ENCODE results near the gene SCYGR7.
A peak's percentile ranks its signal among the peaks of the same experiment; 100 is the strongest.

Gene SCYGR7

GRCh38 chr2:227728035-227728434 lies at the start of gene SCYGR7:
TSS of gene SCYGR7 (plus strand) at chr2:227728335. CDS start at chr2:227728335, 0 bp downstream.
- no peak within 1 kb of the TSS for H3K4me3 ChIP-seq (ENCODE audit: low read depth, low read length)
- no peaks in the 10 kb centered on the region for H3K27me3 ChIP-seq (ENCODE audit: control insufficient read depth, insufficient read depth, low read length)
- no peaks in the 10 kb centered on the region for H3K9me3 ChIP-seq (ENCODE audit: control insufficient read depth, insufficient read depth, low read length)
- no peak within 1 kb of the TSS for H3K9ac ChIP-seq (ENCODE audit: low read depth, low read length)
- H3K27ac ChIP-seq (ENCODE audit: low read depth, low read length): no peak within 1 kb of the TSS
- no peaks in the 10 kb centered on the region for H3K4me1 ChIP-seq (ENCODE audit: control insufficient read depth, insufficient read depth, low read length)
- H3K36me3 ChIP-seq (ENCODE audit: control insufficient read depth, insufficient read depth, low read length): no peaks in the 10 kb centered on the region

GRCh38 chr2:227684258-227684657 lies 43.9 kb upstream of the SCYGR7 start:
- Histone ChIP-seq H3K36me3 (ENCODE audit: control insufficient read depth, insufficient read depth, low read length) (no peaks in the 10 kb centered on the region), H3K27me3 (ENCODE audit: control insufficient read depth, insufficient read depth, low read length) (no peaks in the 10 kb centered on the region), H3K4me1 (ENCODE audit: control insufficient read depth, insufficient read depth, low read length) (no peaks in the 10 kb centered on the region), H3K27ac (ENCODE audit: low read depth, low read length) (no peak overlapping the region), H3K9me3 (ENCODE audit: control insufficient read depth, insufficient read depth, low read length) (no peaks in the 10 kb centered on the region), H3K4me3 (ENCODE audit: low read depth, low read length) (no peak overlapping the region), H3K9ac (ENCODE audit: low read depth, low read length) (no peak overlapping the region)

- Histone ChIP-seq H3K9me3 (ENCODE audit: control insufficient read depth, insufficient read depth, low read length) (no peaks in the 10 kb centered on the region), H3K9ac (ENCODE audit: low read depth, low read length) (no peak overlapping the region), H3K4me3 (ENCODE audit: low read depth, low read length) (no peak overlapping the region), H3K4me1 (ENCODE audit: control insufficient read depth, insufficient read depth, low read length) (no peaks in the 10 kb centered on the region), H3K36me3 (ENCODE audit: control insufficient read depth, insufficient read depth, low read length) (no peaks in the 10 kb centered on the region), H3K27me3 (ENCODE audit: control insufficient read depth, insufficient read depth, low read length) (no peaks in the 10 kb centered on the region), H3K27ac (ENCODE audit: low read depth, low read length) (no peak overlapping the region)
These were observed 40.9 kb upstream of the SCYGR7 start for GRCh38 chr2:227687189-227687588.

GRCh38 chr2:227696990-227697679 lies 31.0 kb upstream of the SCYGR7 start:
- Histone ChIP-seq H3K9ac (ENCODE audit: low read depth, low read length) (no peak overlapping the region), H3K27ac (ENCODE audit: low read depth, low read length) (no peak overlapping the region), H3K27me3 (ENCODE audit: control insufficient read depth, insufficient read depth, low read length) (no peaks in the 10 kb centered on the region), H3K9me3 (ENCODE audit: control insufficient read depth, insufficient read depth, low read length) (no peaks in the 10 kb centered on the region), H3K36me3 (ENCODE audit: control insufficient read depth, insufficient read depth, low read length) (no peaks in the 10 kb centered on the region), H3K4me3 (ENCODE audit: low read depth, low read length) (no peak overlapping the region), H3K4me1 (ENCODE audit: control insufficient read depth, insufficient read depth, low read length) (no peaks in the 10 kb centered on the region)

DNA sequence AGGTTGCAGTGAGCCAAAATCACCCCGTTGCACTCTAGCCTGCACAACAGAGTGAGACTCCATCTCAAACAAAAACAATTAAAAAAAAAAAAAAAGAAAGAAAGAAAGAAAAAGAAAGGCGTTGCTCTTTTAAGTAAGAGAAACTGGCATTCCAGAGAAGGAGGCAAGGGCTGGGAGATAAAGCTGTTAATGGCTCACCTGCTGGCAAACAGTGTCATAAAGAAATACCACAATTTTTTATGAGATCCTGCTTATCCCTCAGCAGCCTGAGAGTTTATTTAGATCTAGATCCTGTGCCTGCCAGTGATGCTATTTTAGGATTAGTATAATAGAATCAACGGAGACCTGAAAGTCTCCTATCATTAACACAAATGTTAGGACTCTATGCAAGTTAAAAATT lies 26.6 kb upstream of the SCYGR7 start:
- H3K36me3 ChIP-seq (ENCODE audit: control insufficient read depth, insufficient read depth, low read length): no peaks in the 10 kb centered on the region
- peaks cover 8% of the 10 kb centered on the region; the same call in 1 of the 2 replicates for H3K4me1 ChIP-seq (ENCODE audit: control insufficient read depth, insufficient read depth, low read length)
- no peaks in the 10 kb centered on the region for H3K9me3 ChIP-seq (ENCODE audit: control insufficient read depth, insufficient read depth, low read length)
- no peaks in the 10 kb centered on the region for H3K27me3 ChIP-seq (ENCODE audit: control insufficient read depth, insufficient read depth, low read length)
- no peak overlapping the region for H3K4me3 ChIP-seq (ENCODE audit: low read depth, low read length)
- H3K27ac ChIP-seq (ENCODE audit: low read depth, low read length): no peak overlapping the region
- no peak overlapping the region for H3K9ac ChIP-seq (ENCODE audit: low read depth, low read length)

DNA sequence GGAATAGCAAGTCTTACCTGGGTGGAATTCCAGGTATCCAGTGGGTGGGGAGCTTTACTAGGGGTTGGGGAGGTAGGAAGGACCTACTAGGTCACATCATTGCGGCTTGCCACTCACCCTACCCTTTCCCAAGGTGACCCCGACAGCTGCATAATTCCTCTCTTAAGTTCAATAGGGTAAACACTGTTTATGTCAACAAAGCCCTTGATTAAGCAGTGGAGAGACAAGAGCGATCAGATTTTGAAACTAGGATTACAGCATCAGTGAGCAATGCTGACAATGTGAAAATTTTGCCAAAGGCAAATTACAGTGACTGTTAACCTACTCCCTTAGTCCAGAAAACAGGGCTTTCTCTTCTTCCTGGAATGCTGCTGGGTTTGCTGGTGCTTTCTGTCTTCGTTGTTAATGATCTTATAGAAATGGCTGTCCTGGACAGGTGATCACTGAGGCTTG lies 24.8 kb upstream of the SCYGR7 start:
- Histone ChIP-seq H3K4me3 (ENCODE audit: low read depth, low read length) (no peak overlapping the region), H3K27ac (ENCODE audit: low read depth, low read length) (peak overlapping the region; percentile 20), H3K9me3 (ENCODE audit: control insufficient read depth, insufficient read depth, low read length) (no peaks in the 10 kb centered on the region), H3K27me3 (ENCODE audit: control insufficient read depth, insufficient read depth, low read length) (no peaks in the 10 kb centered on the region), H3K9ac (ENCODE audit: low read depth, low read length) (no peak overlapping the region), H3K4me1 (ENCODE audit: control insufficient read depth, insufficient read depth, low read length) (peaks cover 8% of the 10 kb centered on the region; the same call in 1 of the 2 replicates), H3K36me3 (ENCODE audit: control insufficient read depth, insufficient read depth, low read length) (no peaks in the 10 kb centered on the region)

- Histone ChIP-seq H3K4me1 (ENCODE audit: control insufficient read depth, insufficient read depth, low read length) (peaks cover 8% of the 10 kb centered on the region; the same call in 1 of the 2 replicates), H3K27ac (ENCODE audit: low read depth, low read length) (no peak overlapping the region), H3K9ac (ENCODE audit: low read depth, low read length) (no peak overlapping the region), H3K36me3 (ENCODE audit: control insufficient read depth, insufficient read depth, low read length) (no peaks in the 10 kb centered on the region), H3K27me3 (ENCODE audit: control insufficient read depth, insufficient read depth, low read length) (no peaks in the 10 kb centered on the region), H3K9me3 (ENCODE audit: control insufficient read depth, insufficient read depth, low read length) (no peaks in the 10 kb centered on the region), H3K4me3 (ENCODE audit: low read depth, low read length) (no peak overlapping the region)
These were observed 24.2 kb upstream of the SCYGR7 start for GRCh38 chr2:227703961-227704360.

DNA sequence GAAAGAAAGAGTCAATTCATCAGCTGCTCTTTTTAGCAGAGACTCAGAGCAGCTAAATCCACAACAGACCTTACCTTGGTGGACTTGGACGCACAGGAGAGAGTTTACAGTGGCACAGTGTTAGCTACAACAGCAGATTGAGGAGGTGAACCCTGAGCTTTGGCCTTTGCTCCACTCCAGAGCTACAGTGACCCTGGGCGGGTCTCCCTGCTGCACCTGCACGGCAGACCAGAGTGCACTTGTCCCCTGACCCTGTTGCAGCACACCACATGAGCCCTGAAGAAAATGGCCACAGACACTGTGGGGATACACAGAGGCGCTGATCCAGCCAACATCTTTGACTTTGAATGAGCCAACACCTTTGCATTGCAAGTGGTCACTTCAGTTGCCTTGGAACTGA lies 21.3 kb upstream of the SCYGR7 start:
- Histone ChIP-seq H3K27ac (ENCODE audit: low read depth, low read length) (no peak overlapping the region), H3K27me3 (ENCODE audit: control insufficient read depth, insufficient read depth, low read length) (no peaks in the 10 kb centered on the region), H3K36me3 (ENCODE audit: control insufficient read depth, insufficient read depth, low read length) (no peaks in the 10 kb centered on the region), H3K9ac (ENCODE audit: low read depth, low read length) (no peak overlapping the region), H3K4me1 (ENCODE audit: control insufficient read depth, insufficient read depth, low read length) (peaks cover 8% of the 10 kb centered on the region; the same call in 1 of the 2 replicates), H3K4me3 (ENCODE audit: low read depth, low read length) (no peak overlapping the region), H3K9me3 (ENCODE audit: control insufficient read depth, insufficient read depth, low read length) (no peaks in the 10 kb centered on the region)

DNA sequence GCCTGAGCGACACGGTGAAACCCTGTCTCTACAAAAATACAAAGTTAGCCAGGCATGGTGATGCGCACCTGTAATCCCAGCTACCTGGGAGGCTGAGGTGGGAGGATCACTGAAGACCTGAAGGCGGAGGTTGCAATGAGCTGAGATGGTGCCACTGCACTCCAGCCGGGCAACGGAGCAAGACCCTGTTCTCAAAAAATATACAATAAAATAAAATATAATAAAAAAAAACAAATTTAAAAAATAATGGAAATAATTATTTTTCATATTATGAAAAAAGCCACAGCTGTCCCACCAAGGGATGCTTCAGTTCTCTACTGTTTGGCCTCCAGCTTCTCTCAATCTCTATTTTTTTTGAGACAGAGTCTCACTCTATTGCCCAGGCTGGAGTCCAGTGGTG lies 20.7 kb upstream of the SCYGR7 start:
- H3K27me3 ChIP-seq (ENCODE audit: control insufficient read depth, insufficient read depth, low read length): no peaks in the 10 kb centered on the region
- H3K4me3 ChIP-seq (ENCODE audit: low read depth, low read length): no peak overlapping the region

DNA sequence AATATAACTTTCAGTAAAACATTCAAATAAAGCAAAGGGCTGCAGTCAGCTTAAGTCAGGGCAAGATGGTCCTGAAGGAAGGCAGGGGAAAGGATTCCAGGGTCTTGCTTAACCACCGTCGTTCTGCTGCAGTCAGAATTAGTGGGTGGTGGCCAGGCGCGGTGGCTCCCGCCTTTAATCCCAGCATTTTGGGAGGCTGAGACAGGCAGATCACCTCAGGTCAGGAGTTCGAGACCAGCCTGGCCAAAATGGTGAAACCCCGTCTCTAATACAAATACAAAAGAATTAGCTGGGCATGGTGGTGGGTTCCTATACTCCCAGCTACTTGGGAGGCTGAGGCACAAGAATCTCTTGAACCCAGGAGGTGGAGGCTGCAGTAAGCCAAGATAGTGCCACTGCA lies 17.1 kb upstream of the SCYGR7 start:
- no peaks in the 10 kb centered on the region for H3K27me3 ChIP-seq (ENCODE audit: control insufficient read depth, insufficient read depth, low read length)
- peaks cover 2% of the 10 kb centered on the region; the same call in 1 of the 2 replicates for H3K4me1 ChIP-seq (ENCODE audit: control insufficient read depth, insufficient read depth, low read length)
- no peaks in the 10 kb centered on the region for H3K36me3 ChIP-seq (ENCODE audit: control insufficient read depth, insufficient read depth, low read length)
- no peak overlapping the region for H3K4me3 ChIP-seq (ENCODE audit: low read depth, low read length)
- H3K9ac ChIP-seq (ENCODE audit: low read depth, low read length): no peak overlapping the region
- no peaks in the 10 kb centered on the region for H3K9me3 ChIP-seq (ENCODE audit: control insufficient read depth, insufficient read depth, low read length)
- H3K27ac ChIP-seq (ENCODE audit: low read depth, low read length): no peak overlapping the region

More for the DNA sequence above, 20.7 kb upstream of the SCYGR7 start:
- Histone ChIP-seq H3K4me1 (ENCODE audit: control insufficient read depth, insufficient read depth, low read length) (peaks cover 8% of the 10 kb centered on the region; the same call in 1 of the 2 replicates), H3K36me3 (ENCODE audit: control insufficient read depth, insufficient read depth, low read length) (no peaks in the 10 kb centered on the region), H3K9me3 (ENCODE audit: control insufficient read depth, insufficient read depth, low read length) (no peaks in the 10 kb centered on the region), H3K27ac (ENCODE audit: low read depth, low read length) (no peak overlapping the region), H3K9ac (ENCODE audit: low read depth, low read length) (no peak overlapping the region)

GRCh38 chr2:227713291-227713690 lies 14.8 kb upstream of the SCYGR7 start:
- Histone ChIP-seq H3K9ac (ENCODE audit: low read depth, low read length) (no peak overlapping the region), H3K27me3 (ENCODE audit: control insufficient read depth, insufficient read depth, low read length) (peaks cover 6% of the 10 kb centered on the region), H3K4me1 (ENCODE audit: control insufficient read depth, insufficient read depth, low read length) (peaks cover 18% of the 10 kb centered on the region), H3K36me3 (ENCODE audit: control insufficient read depth, insufficient read depth, low read length) (no peaks in the 10 kb centered on the region), H3K9me3 (ENCODE audit: control insufficient read depth, insufficient read depth, low read length) (no peaks in the 10 kb centered on the region), H3K4me3 (ENCODE audit: low read depth, low read length) (no peak overlapping the region), H3K27ac (ENCODE audit: low read depth, low read length) (no peak overlapping the region)
